B cell (primary cell): ENCODE results near the gene NR1D1.

Source experiments
- EZH2 ChIP-seq: IDR thresholded peaks from 2 replicates; pipeline ENCODE4 v1.6.1; 2012; ENCODE audit warnings: borderline replicate concordance, low read depth, mild to moderate bottlenecking, moderate library complexity, low read length; ENCODE audit not compliant: insufficient read depth, poor library complexity, severe bottlenecking
- TF ChIP-seq, protein P1 (sequence below): fragments of 200-600 bp; IDR thresholded peaks from one replicate; pipeline ENCODE4 v1.8.0; 2022; ENCODE audit warnings: antibody characterized with exemption, mild to moderate bottlenecking

DNA sequence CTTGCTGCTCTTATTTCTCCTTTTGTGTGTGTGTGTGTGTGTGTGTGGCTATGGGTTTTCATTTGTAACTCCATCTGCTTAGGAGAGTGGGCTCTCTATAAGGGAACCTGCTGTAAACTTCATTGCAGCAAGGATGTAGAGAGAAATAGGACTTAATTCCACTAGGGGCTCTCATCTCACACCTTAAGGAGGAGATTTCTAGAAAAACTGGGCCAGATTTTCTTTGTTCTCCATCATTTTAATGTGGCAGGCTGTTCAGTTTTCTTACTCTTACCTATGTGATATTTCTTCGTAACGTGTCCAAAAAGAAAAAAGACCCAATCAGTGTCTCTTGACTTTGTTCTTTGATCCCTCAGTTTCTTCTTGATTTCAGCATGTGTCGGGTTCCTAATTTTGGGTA is 35.4 kb upstream of the NR1D1 start:
- TF ChIP-seq, protein P1, sequence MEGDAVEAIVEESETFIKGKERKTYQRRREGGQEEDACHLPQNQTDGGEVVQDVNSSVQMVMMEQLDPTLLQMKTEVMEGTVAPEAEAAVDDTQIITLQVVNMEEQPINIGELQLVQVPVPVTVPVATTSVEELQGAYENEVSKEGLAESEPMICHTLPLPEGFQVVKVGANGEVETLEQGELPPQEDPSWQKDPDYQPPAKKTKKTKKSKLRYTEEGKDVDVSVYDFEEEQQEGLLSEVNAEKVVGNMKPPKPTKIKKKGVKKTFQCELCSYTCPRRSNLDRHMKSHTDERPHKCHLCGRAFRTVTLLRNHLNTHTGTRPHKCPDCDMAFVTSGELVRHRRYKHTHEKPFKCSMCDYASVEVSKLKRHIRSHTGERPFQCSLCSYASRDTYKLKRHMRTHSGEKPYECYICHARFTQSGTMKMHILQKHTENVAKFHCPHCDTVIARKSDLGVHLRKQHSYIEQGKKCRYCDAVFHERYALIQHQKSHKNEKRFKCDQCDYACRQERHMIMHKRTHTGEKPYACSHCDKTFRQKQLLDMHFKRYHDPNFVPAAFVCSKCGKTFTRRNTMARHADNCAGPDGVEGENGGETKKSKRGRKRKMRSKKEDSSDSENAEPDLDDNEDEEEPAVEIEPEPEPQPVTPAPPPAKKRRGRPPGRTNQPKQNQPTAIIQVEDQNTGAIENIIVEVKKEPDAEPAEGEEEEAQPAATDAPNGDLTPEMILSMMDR, result no peak
- TF ChIP-seq EZH2, result no peak
